Activated naive CD4-positive, alpha-beta T cell treated with anti-CD3 and anti-CD28 coated beads for 36 hours (primary cell): Measurements from ENCODE around the gene TRIM62. TPM values are rescaled to one million over a fixed set of nuclear protein-coding genes. Genes with fewer than 3 reads are reported as not detected.
"Not testable (repeated sequence)": the region's sequence is repeated elsewhere in the genome, so short reads cannot be mapped to it uniquely, and the experiment has no call there.

Experiments used
- CTCF ChIA-PET: fragments of 350-600 bp; sonication (Branson Sonifier 250); formaldehyde crosslinking; loops from one replicate; lab custom pipeline; 2021; ENCODE audit warnings: antibody characterized with exemption; lab: Charles Lee
- DNase-seq: peaks from one replicate; pipeline ENCODE4 v3.0.0-alpha.2; 2020
- H3K27ac Mint-ChIP-seq: one replicate; pipeline ENCODE4 v1.8.0; 2021; ENCODE audit warnings: mild to moderate bottlenecking, mixed read lengths
- H3K27me3 Mint-ChIP-seq: one replicate; pipeline ENCODE4 v1.8.0; 2021; ENCODE audit warnings: low read depth, mixed read lengths
- H3K36me3 Mint-ChIP-seq: one replicate; pipeline ENCODE4 v1.8.0; 2021; ENCODE audit warnings: low read depth, mixed read lengths
- H3K4me1 Mint-ChIP-seq: one replicate; pipeline ENCODE4 v1.8.0; 2021; ENCODE audit warnings: low read depth, mixed read lengths
- H3K4me3 Mint-ChIP-seq: one replicate; pipeline ENCODE4 v1.8.0; 2021; ENCODE audit warnings: mild to moderate bottlenecking, moderate library complexity, mixed read lengths
- H3K9me3 Mint-ChIP-seq: one replicate; pipeline ENCODE4 v1.8.0; 2021; ENCODE audit warnings: mixed read lengths
- intact Hi-C: fragments of 100-400 bp; cut with micrococcal nuclease; formaldehyde crosslinking; loops from one replicate; pipeline ENCODE4 v1.15.1; 2023
- total RNA-seq, 2 experiments: library from RNA; stranded (reverse); gene quantifications; one replicate each; pipeline ENCODE4 v1.2.3, GENCODE V29; 2021

TRIM62 gene
- total RNA-seq, 2 experiments from 2014 or later = 1.5 TPM

GRCh38 chr1:33140153-33141149, 41.4 kb downstream of the TRIM62 start:
- Mint-ChIP-seq H3K27me3 (no peaks in the 10 kb centered on the region), H3K36me3 (no peaks in the 10 kb centered on the region), H3K4me1 (peaks cover 5% of the 10 kb centered on the region), H3K9me3 (no peaks in the 10 kb centered on the region), H3K27ac (no peak overlapping the region), H3K4me3 (no peak overlapping the region)
- DNase-seq = no peak
- CTCF ChIA-PET = interaction anchor here (0.8 to 1.3 kb wide), 3 partner anchors 8 to 58 kb away, joined by 3 read pairs; no protein-coding TSS in a partner anchor
- intact Hi-C loops = no loop called here

- no peak overlapping the region for H3K27ac Mint-ChIP-seq
- peaks cover 5% of the 10 kb centered on the region for H3K4me1 Mint-ChIP-seq
- DNase-seq = peak; percentile 37
- CTCF ChIA-PET = interaction anchor here (0.6 to 1.4 kb wide), 7 partner anchors 11 to 205 kb away, joined by 3 to 5 read pairs (median 3); no protein-coding TSS in a partner anchor
- no peak overlapping the region for H3K4me3 Mint-ChIP-seq
- H3K36me3 Mint-ChIP-seq = no peaks in the 10 kb centered on the region
- H3K27me3 Mint-ChIP-seq = no peaks in the 10 kb centered on the region
- H3K9me3 Mint-ChIP-seq = no peaks in the 10 kb centered on the region
- intact Hi-C loops = no loop called here
Measured at GRCh38 chr1:33137800-33138199, 44.0 kb downstream of the TRIM62 start.

GRCh38 chr1:33136041-33136440, 45.8 kb downstream of the TRIM62 start:
- H3K27me3 Mint-ChIP-seq, H3K36me3 Mint-ChIP-seq, DNase-seq, H3K9me3 Mint-ChIP-seq, intact Hi-C loops, H3K4me3 Mint-ChIP-seq, H3K27ac Mint-ChIP-seq: not testable (repeated sequence)
- CTCF ChIA-PET = interaction anchor here (1.6 kb wide), 1 partner anchor 9 kb away, joined by 6 read pairs; no protein-coding TSS in a partner anchor
- H3K4me1 Mint-ChIP-seq = peaks cover 12% of the 10 kb centered on the region

- peaks cover 28% of the 10 kb centered on the region for H3K4me1 Mint-ChIP-seq
- CTCF ChIA-PET = interaction anchor here (1.7 kb wide), 1 partner anchor 16 kb away, joined by 4 read pairs; no protein-coding TSS in a partner anchor
- intact Hi-C loops = no loop called here
- no peak overlapping the region for H3K27ac Mint-ChIP-seq
- H3K36me3 Mint-ChIP-seq = no peaks in the 10 kb centered on the region
- H3K27me3 Mint-ChIP-seq = no peaks in the 10 kb centered on the region
- DNase-seq = no peak
- H3K4me3 Mint-ChIP-seq = no peak overlapping the region
- no peaks in the 10 kb centered on the region for H3K9me3 Mint-ChIP-seq
Measured at GRCh38 chr1:33133478-33134105, 48.3 kb downstream of the TRIM62 start.

- Mint-ChIP-seq H3K4me1 (peaks cover 30% of the 10 kb centered on the region), H3K9me3 (no peaks in the 10 kb centered on the region), H3K27me3 (no peaks in the 10 kb centered on the region), H3K27ac (no peak overlapping the region), H3K36me3 (no peaks in the 10 kb centered on the region), H3K4me3 (no peak overlapping the region)
- no peak for DNase-seq
- intact Hi-C loops = no loop called here
- CTCF ChIA-PET = interaction anchor here (0.9 kb wide), 1 partner anchor 8 kb away, joined by 3 read pairs; no protein-coding TSS in a partner anchor
Measured at GRCh38 chr1:33132549-33132948, 49.3 kb downstream of the TRIM62 start.

- H3K4me1 Mint-ChIP-seq = peaks cover 34% of the 10 kb centered on the region
- H3K36me3 Mint-ChIP-seq = no peaks in the 10 kb centered on the region
- no peaks in the 10 kb centered on the region for H3K9me3 Mint-ChIP-seq
- no peak overlapping the region for H3K27ac Mint-ChIP-seq
- no peak overlapping the region for H3K4me3 Mint-ChIP-seq
- CTCF ChIA-PET = interaction anchor here (1.0 kb wide), 1 partner anchor 35 kb away, joined by 3 read pairs; no protein-coding TSS in a partner anchor
- intact Hi-C loops = no loop called here
- no peak for DNase-seq
- no peaks in the 10 kb centered on the region for H3K27me3 Mint-ChIP-seq
Measured at GRCh38 chr1:33131191-33131590, 50.7 kb downstream of the TRIM62 start.

GRCh38 chr1:33130297-33130696, 51.5 kb downstream of the TRIM62 start:
- CTCF ChIA-PET = interaction anchor here (0.7 kb wide), 1 partner anchor 25 kb away, joined by 3 read pairs; no protein-coding TSS in a partner anchor
- Mint-ChIP-seq H3K27ac (peak overlapping the region; percentile 27), H3K9me3 (peaks cover under 1% of the 10 kb centered on the region), H3K4me3 (no peak overlapping the region), H3K27me3 (no peaks in the 10 kb centered on the region), H3K36me3 (peaks cover 6% of the 10 kb centered on the region), H3K4me1 (peaks cover 43% of the 10 kb centered on the region)
- DNase-seq = peak; percentile 43
- intact Hi-C loops = no loop called here

GRCh38 chr1:33128781-33129180, 53.1 kb downstream of the TRIM62 start:
- Mint-ChIP-seq H3K4me1 (peaks cover 44% of the 10 kb centered on the region), H3K27ac (peak overlapping the region; percentile 36), H3K36me3 (peaks cover 9% of the 10 kb centered on the region), H3K9me3 (peaks cover 2% of the 10 kb centered on the region), H3K4me3 (peak overlapping the region; percentile 28), H3K27me3 (no peaks in the 10 kb centered on the region)
- intact Hi-C loops = no loop called here
- no peak for DNase-seq
- CTCF ChIA-PET = no interaction called here

- Mint-ChIP-seq H3K4me3 (peak overlapping the region; percentile 94), H3K9me3 (peaks cover 2% of the 10 kb centered on the region), H3K27me3 (no peaks in the 10 kb centered on the region), H3K36me3 (peaks cover 9% of the 10 kb centered on the region), H3K4me1 (peaks cover 39% of the 10 kb centered on the region), H3K27ac (peak overlapping the region; percentile 91)
- intact Hi-C loops = loop anchor here (1.0 to 2.0 kb wide), 11 partner anchors 28 to 345 kb away; partner anchors contain the start of genes PHC2, S100PBP, YARS1 and ZSCAN20
- CTCF ChIA-PET = interaction anchor here (0.5 to 2.0 kb wide), 25 partner anchors 9 to 623 kb away, joined by 3 to 8 read pairs (median 4); partner anchors contain the start of gene RNF19B
- peak; percentile 99 for DNase-seq
Measured at GRCh38 chr1:33127001-33127823, 54.6 kb downstream of the TRIM62 start.

GRCh38 chr1:33126411-33127000, 55.3 kb downstream of the TRIM62 start:
- no peak for DNase-seq
- Mint-ChIP-seq H3K27ac (peak overlapping the region; percentile 91), H3K4me3 (peak overlapping the region; percentile 94), H3K4me1 (peaks cover 39% of the 10 kb centered on the region), H3K9me3 (peaks cover 2% of the 10 kb centered on the region), H3K27me3 (no peaks in the 10 kb centered on the region), H3K36me3 (peaks cover 9% of the 10 kb centered on the region)
- CTCF ChIA-PET = interaction anchor here (0.5 to 2.0 kb wide), 19 partner anchors 8 to 622 kb away, joined by 3 to 6 read pairs (median 4); partner anchors contain the start of gene RNF19B
- intact Hi-C loops = loop anchor here (2.0 kb wide), 3 partner anchors 146 to 310 kb away; partner anchors contain the start of genes PHC2, S100PBP and YARS1

GRCh38 chr1:33124647-33125046, 57.2 kb downstream of the TRIM62 start:
- H3K4me1 Mint-ChIP-seq = peaks cover 26% of the 10 kb centered on the region
- H3K36me3 Mint-ChIP-seq, H3K4me3 Mint-ChIP-seq, H3K27ac Mint-ChIP-seq, intact Hi-C loops, H3K9me3 Mint-ChIP-seq, DNase-seq, H3K27me3 Mint-ChIP-seq: not testable (repeated sequence)
- CTCF ChIA-PET = interaction anchor here (0.6 to 1.7 kb wide), 2 partner anchors 29 to 38 kb away, joined by 3 to 7 read pairs; no protein-coding TSS in a partner anchor
